Measurements from ENCODE around the gene CCDC124.
A peak's percentile ranks its signal among the peaks of the same experiment; 100 is the strongest.

DNA sequence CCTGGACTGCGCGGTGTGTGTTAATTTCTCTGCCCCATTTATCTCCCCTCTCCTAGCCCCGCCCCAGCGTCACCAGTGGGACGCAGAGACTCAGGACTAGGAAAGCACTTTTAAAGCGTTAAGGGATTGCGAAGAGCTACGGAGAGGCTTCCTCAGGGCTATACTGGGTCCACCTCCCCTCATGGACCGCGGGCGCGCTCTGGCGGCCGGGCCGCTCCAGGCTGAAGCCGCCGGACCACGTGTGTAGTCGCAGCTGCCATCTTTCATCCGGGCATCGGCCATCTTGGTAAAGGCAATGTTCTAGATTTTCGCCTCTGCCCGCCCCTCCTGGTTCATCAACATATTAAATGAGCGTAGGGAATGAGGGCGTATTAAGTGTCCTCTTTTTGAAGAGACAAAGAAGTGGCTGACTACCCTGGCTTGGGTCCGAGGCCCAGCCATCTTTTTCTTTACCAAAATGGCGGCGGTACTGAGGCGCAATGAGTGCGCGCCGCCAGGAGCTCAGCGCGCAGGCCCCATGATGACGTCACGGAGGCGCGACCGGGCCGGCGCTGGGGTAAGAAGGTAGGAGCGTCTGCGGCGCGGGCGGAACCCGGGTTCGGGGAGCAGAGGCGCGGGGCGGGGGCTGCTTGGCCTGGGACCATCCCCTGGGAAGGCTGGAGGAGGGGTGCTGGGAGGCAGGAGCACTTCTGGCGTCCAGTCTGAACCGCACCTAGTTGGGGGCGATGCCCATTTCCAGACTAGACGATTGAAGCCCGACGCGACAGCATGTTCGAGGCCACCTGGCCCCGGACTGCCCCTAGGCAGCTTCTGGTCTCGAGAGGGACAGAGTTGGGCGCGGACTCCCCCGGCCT is at the start of gene CCDC124:
- TF ChIP-seq POLR2A (IDR thresholded peaks at IDR 0.05) = peak; percentile 76
- TF ChIP-seq, protein P1, sequence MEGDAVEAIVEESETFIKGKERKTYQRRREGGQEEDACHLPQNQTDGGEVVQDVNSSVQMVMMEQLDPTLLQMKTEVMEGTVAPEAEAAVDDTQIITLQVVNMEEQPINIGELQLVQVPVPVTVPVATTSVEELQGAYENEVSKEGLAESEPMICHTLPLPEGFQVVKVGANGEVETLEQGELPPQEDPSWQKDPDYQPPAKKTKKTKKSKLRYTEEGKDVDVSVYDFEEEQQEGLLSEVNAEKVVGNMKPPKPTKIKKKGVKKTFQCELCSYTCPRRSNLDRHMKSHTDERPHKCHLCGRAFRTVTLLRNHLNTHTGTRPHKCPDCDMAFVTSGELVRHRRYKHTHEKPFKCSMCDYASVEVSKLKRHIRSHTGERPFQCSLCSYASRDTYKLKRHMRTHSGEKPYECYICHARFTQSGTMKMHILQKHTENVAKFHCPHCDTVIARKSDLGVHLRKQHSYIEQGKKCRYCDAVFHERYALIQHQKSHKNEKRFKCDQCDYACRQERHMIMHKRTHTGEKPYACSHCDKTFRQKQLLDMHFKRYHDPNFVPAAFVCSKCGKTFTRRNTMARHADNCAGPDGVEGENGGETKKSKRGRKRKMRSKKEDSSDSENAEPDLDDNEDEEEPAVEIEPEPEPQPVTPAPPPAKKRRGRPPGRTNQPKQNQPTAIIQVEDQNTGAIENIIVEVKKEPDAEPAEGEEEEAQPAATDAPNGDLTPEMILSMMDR (IDR thresholded peaks at IDR 0.05) = peak; percentile 84 to 91 (median 88)

All from right lobe of liver (tissue), 4 donors.